Hematopoietic multipotent progenitor cell (in vitro differentiated cells): ENCODE results near the gene HYAL3. TPM values are rescaled to one million over a fixed set of nuclear protein-coding genes. Genes with fewer than 3 reads are reported as not detected.
"Not testable (repeated sequence)": the region's sequence is repeated elsewhere in the genome, so short reads cannot be mapped to it uniquely, and the experiment has no call there.

Experiments used
- DNase-seq, 3 donors: peaks; one replicate each; pipeline ENCODE4 v3.0.0-alpha.2; 2011 to 2015; ENCODE audit warnings: low read depth in 2 of 3, low spot score in 2 of 3
- total RNA-seq: library from RNA; depleted of rRNA; stranded (reverse); fragments of >200 nt; gene quantifications from one replicate; pipeline ENCODE4 v1.2.3, GENCODE V29; 2012

Gene HYAL3
- total RNA-seq, 1 donor = 44.7 TPM

DNA sequence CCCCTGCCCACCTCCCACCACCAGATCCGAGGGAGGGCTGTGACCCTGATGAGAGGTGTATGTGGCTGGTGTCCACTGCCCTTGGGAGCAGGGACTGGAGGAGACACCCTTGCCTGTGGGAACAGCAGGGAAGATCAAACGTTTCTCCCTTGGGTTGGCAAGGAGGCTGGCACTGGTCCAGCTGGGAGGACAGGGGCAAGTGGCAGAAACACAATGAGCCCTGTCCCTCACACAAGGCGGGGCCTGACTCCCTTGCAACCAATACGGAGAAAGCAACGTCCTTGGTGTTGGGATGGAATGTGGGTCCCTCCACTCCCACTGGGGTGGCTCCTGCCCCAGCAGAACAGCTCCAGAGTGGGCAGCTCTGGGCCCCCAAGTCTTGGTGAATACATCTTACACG lies 18.1 kb upstream of the HYAL3 start:
- no peak for DNase-seq

DNA sequence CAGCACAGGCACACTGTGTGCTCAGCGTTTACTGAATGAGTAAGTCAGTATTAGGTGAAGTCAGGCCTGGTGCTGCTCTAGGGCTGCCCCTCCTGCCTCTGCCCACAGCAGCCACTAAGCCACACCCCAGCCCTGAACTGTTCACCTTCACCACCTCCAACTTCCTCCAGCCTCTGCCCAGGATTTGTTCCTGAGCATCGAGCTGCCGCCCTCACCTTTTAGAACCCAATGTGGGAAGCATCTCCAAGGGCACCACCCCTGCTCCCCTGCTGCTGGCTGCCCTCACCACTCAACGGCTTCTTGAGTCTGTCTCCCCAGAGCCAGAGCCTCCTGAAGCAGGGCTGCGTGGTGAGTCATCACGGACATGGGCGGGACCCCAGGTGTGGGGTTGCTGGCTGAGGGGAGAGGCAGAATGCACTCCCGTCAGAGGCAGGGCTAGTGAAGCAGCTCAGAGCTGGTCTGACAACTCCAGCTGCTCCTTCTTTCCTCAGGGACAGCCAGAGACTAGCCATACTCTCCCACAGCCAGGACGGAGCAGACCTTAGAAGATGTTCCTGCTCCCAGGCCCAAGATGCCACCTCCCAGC lies 17.5 kb upstream of the HYAL3 start:
- DNase-seq = no peak

DNA sequence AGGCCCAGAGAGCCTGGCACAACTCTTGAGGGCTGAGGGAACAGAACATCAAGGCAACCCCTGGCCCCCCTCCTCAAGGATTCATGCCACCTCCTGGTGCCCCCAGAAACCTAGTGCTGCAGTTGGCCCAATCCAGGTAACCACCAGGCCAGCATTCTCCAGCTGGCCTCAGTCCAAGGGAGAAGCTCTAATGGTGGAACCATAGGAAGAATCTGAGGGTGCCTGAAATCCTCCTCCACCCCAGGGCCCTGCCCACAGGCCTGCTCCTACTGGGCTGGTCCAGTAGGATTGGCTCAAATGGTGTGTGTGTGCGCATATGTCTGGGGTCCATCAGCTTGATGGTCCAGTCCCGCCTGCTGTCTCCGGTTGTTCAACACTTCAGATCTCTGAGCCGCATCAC lies 15.6 kb upstream of the HYAL3 start:
- no peak for DNase-seq

DNA sequence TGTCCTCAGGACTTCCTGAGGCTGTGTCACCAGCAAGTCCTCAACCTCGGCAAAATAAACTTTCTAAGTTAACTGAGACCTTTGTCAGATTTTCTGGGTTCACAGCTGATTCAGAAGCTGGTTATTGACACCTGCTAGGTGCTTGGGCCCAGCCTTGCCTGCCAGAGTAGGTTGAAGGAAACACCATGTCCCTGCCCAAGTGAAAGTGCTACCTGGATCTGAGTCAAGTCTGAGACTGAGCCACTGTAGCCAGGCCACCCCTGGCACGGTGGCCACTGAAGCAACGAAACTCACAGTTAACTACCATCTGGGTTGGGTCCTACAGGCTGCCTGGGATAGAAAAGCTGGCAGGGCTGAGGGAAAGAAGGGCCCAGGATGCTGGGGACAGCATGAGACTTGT lies 15.1 kb upstream of the HYAL3 start:
- DNase-seq = no peak

DNA sequence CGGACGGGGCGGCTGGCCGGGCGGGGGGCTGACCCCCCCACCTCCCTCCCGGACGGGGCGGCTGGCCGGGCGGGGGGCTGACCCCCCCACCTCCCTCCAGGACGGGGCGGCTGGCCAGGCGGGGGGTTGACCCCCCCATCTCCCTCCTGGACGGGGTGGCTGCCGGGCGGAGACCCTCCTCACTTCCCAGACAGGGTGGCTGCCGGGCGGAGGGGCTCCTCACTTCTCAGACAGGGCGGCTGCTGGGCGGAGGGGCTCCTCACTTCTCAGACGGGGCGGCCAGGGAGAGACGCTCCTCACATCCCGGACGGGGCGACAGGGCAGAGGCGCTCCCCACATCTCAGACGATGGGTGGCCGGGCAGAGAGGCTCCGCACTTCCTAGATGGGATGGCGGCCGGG lies 12.8 kb upstream of the HYAL3 start:
- not testable (repeated sequence) for DNase-seq

DNA sequence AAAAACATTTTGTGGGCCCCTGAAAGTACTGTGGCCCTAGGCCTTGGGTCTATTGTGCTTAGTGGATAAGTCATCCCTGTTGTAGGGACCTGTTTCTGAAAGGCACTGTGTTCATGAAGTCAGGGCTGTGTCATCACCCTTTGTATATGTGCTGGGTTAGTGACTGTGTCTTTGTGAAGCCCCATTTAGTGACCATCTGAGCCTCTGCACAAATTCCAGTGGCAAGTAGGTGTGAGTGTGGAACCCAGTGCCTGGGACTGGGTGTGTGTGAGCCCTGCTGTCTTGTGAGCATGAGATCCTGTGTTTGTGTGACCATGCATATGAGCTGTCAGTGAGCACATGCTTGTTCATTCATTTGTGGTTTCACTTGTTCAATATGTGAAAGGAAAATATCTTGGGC lies 5.4 kb upstream of the HYAL3 start:
- DNase-seq = no peak

DNA sequence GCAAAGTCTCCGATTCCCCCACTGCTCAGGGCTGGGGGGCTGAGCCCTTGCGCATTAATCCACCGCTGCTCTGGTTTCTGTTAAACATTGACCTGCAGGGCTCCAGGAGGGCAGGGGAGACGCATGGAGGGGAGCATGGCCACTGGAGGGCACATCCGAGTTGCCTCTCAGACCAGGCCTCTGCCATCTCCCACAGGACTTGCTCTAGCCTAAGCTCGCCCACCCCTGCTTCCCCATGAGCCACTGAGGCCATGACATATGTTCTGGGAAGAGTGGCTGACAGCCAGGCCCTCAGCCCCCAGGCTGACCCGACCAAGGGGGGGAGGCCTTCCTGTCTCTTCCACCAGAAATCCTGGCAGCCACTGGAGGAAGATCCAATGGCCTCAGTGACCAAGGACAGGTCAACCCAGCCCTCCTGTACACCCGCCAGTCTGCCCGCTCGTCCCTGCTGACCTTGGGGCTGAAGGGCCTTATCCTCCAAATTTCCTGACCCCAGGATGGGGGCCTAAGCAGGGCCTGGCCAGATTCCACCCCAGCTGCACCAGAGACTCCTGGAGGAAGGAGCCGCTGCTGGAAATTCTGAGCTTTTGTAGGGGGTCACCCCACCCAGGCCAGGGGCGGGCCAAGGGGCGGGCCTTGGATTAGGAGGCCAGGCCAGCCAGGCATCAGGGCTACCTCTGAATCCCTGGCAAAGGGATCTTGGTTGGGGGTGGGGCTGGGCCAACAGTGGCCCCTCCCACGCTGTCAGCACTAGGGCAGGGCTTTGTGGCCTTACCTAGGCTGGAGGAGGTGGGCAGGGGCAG lies 4.0 kb upstream of the HYAL3 start, which contains the start of gene HYAL1:
Gene HYAL1 (minus strand): TSS at position 562 of the 803 bp plus-strand sequence. CDS start 618 bp downstream, outside the sequence.
- peak in 1 of 3 donors; percentile 27 for DNase-seq

DNA sequence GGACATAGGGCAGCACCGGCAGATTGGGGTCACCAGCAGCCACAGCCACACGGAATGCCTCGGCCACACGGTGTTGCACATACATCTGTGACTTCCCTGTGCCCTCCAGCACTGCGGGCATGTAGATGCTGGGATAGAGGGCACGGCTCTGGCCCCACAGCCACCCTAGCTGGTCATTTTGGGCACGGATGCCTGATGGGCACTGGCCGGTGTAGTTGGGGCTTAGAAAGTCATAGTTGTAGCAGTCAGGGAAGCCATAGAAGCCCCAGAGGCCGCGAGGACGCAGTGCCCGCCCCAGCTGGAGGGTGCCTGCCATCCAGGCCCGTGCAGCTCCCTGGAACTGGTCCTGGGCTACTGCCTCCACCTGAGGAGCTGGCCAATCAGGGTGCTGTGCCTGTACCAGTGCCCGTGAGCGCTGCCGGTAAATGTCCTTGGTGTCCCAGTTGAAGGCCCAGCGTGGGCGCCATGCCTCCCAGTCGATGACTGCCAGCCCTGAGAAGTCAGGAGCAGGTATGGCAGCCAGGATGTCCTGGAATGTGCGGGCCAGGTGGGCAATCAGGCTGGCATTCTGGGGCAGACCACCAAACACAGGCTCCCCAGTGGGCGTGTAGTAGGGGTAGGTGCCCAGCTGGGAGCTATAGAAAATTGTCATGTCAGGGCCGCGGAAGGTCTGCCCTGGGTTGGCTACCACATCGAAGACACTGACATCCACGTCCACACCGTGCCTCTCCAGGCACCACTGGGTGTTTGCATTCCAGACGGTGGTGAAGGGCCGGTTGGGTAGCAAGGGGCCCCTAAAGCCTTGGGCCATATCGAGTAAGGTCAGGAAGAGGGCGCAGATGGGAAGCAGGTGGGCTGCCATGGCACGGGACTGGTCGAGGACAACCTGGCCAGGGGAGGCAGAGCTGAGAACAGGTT lies 3.1 kb upstream of the HYAL3 start:
- DNase-seq = no peak

DNA sequence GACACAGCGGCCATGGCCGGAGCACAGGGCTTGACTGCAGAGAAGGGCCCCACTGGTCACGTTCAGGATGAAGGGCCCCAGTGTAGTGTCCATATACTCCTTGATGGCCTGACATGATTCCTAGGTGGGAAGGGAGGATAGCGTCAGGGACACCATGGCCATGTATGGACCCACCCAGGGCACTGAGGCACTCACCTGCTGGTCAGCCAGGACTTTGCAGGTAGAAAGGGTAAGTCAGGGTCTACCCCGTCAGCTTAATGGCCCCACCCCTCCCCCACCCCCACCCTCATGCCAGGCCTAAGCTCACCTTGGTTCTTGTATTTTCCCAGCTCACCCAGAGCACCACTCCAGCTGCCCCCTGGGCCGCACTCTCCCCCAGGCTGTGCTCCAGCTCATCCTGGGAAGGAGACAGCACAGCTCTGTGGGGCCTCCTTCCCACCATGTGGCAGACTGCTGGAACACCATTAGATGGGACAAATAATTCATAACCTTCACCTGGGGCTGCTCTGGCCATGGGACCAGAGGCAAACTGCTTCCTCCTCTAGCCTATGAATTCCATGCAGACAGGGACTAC lies 1.6 kb upstream of the HYAL3 start:
- DNase-seq = no peak

DNA sequence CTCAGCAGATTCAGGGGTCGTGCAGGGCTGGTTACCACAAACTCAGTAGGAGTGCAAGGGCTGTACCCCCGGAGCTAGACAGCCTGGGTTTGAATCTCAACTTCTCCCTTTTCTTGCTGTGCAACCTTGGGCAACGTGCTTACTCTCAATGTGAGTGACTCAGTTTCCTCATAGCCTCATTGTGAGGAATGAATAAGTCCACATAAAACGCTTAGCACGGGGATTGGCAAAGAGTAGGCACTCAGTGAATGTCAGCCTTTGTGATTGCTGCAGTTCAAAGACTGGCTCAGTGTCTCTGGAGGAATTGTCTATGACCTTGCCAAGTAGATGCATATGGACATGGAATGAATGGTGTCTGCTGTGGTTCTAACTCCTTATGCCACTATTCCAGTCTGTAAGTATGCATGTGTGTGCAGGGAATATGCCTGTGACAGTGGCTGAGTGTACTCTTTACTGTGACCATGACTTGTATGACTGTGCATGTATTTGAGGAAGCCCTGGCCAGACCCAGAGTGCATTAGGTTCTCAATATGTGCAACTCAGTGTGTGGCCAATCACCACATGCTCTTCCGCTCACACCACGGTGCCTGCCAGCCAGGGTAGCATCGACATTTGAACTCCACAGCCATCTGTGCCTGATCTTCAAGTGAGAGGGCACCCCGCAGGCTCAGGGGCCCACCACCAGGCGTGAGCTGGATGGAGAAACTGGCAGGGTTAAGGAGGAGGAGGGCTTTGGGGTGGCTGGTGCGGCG lies 900 bp upstream of the HYAL3 start:
- DNase-seq = peak in 2 of 3 donors; percentile 41 to 64

DNA sequence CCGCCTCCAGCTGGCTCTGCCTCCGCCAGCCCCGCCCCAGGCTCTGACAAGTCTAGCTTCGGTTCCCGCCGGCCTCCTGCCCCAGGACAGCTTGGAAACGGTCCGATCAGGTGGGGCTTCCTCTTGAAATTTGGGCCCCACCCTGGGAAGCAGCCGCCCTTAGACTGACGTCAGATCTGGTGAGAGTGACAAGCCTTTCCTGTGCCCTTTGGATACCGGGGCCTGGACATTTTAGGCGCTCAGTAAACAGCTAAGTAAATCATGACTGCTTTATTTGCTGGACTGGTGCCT lies 378 bp upstream of the HYAL3 start:
- DNase-seq = no peak

DNA sequence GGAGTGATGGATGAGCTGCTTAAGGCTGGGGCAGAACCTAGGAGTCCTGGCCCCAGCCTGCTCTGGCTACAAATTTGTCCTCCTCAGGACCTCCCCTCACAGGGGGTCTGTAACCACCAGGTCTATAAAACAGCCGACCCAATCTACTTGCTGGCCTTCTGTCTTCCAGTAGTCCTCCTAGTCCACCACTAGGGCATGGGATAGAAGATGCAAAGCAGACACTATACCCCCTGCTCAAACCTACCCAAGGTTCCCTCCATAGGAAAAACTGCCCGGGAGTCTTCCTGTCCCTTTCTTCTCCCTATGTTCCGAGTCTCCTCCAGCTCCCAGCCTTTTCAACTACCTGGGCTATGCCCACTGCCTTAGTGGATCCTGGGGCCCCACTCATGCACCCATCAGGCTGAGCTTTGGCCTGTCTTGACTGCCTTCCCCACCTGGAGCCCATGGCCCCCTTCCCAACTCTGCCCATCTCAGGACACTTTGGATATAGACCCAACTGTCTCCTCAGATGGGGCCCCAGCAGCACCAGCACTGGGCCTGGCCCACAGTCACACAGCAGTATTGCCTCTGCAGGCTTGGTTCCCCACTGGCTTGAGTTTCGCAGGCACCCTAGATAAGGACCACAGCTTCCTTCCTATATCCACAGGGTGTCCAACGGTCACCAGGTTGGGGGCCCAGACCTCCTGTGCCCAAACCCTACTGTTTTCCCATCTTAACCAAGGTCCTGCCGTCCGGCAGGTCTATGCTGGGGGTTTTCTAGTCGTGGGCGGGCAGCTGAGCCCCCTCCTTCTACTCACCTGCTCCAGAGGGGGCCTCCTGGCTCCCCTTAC lies 1.1 kb downstream of the HYAL3 start:
- no peak for DNase-seq

DNA sequence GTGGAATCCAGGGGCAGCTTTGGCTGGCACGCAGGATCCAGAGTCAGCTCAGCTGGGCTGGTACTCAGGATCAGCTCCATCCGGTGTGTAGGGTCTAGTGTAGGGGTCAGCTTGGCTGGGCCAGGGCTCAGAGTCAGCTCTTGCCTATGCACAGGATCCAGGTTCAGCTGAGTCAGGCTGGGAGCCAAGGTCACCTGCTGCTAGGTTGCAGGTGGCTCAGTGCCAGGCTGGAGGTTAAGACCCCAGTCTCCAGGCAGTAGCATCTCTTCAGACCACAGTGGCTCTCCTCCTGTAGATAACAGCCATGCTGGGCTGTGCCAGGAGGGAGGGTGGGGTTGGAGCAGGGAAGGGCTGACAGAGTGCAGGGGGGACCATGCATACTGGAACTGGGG lies 1.8 kb downstream of the HYAL3 start:
- no peak for DNase-seq

DNA sequence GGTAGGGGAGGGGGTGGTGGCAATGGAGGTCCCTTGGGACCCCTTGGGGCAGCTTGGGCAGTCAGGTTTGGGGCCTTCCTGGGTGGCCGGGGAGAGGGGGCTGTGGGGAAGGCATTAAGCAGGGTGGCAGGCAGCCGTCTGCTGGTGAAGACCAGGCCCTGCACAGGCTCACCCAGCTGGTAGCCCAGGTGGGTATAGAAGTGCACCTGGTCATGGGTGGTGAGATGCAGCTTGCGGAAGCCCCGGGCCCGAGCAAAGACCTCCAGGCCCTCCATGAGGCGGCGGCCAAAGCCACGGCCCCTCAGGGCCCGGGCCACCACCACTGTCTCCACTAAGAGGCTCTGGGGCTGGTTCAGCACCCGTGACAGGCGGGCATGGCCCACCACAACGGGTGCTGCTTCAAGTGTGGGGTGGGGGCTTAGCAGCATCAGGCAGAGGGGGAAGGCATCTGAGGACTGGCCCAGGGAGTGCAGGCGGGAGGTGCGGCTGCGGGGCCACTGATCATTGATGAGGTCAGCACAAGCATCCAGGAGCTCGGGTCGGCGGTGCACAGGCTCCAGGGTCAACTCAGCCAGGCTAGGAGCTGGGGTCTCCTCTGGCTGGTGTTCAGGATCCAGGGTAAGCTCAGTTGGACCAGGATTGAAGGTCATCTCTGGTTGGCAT lies 2.4 kb downstream of the HYAL3 start:
- no peak for DNase-seq

DNA sequence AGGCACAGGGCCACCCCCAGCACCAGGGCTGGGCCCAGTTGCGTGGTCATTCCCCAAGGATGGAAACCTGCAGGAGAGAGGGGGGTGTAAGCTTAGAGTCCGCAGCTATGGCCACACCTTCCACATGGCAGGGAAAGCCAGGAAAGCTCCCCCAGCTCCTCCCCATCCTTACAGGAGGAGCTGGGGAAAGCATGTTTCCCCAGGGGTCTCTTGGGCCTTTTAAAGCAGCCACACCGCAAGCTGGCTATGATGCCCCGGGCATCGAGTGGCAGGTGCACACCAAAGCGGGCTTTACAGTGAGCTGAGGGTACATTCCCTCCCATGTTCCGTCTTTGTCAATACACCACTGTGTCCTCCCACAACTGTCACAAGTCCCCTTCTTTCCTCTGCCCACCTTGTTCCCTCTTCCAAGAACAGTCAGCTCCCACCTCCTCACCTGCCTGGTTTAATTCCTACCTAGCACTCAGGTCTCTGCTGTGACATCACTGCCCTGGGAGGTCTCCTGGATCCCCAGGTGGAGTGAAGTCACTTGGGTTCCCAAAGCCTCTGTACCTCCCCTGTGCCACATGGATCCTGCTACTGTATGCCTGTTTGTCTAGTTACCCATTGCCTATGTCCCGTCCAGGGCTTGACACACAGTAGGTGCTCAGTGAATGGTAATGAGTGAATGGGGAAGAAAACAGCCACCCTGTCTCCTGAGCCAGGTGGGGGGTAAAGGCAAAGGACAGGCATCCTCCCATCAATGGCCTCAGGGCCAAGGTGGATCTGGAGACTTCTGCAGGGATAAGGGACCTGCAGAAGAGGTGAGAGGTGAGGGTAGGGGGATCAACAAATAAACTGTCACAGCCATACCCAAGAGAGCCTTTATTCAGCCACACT lies 3.4 kb downstream of the HYAL3 start:
- DNase-seq = no peak

DNA sequence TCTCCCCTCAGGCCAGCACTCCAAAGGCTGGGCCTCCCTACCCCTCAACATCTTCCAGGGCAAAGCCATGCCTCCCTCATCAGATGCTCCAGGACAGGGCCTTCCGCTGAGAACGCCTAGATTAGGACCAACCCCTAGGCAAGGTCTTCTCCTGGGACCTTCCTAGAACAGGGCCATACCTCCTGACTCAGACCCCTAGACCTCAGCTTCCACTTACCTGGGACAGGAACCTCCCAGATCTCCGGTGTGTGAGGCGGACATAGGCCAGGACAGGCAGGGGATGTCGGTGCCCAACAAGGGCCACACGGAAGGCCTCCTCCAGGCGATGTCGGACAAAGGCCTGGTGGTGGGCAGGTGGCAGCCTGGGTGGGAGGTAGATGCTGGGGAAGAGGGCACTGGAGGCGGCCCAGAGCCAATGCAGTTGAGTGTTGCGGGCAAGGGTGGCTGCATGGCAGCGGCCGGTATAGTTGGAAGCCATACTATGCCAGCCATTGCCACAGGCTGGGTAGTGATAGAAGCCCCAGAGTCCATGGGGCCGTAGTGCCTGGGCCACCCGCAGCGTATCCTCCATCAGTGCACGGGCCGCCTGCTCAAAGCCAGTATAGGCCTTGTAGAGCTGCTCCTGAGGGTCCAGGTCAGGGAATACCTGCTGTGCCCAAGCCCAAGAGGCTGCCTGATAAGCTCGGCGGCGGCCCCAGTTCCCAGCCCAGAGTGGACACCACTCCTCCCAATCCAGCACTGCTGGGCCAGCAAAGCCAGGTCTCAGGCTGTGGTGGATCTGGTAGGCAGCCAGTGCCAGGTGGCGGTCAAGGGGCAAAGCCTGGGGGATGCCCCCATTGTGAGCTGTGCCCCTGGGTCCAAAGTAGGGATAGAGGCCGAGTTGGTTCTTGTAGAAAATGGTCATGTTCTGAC lies 4.5 kb downstream of the HYAL3 start:
- DNase-seq = no peak

DNA sequence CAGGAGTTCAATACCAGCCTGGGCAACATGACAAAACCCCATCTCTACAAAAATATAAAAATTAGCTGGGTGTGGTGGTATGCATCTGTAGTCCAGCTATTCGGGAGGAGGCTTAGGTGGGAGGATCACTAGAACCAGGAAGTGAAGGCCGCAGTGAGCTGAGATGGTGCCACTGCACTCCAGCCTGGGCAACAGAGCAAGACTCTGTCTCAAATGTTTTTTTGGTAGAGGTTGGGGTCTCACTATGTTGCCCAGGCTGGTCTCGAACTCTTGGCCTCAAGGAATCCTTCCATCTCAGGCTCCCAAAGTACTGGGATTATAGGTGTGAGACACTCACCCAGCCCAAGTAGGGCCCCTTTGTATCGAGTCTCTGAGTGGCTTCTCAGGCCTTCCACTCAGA lies 5.1 kb downstream of the HYAL3 start:
- no peak for DNase-seq
